GM12878 (cell line): ENCODE data around the gene C22orf31. TPM values are rescaled to one million over a fixed set of nuclear protein-coding genes. Genes with fewer than 3 reads are reported as not detected.

Source experiments
- ATAC-seq: fragments of 200-7000 bp; cut with Tn5 transposase; 3 replicates; pipeline ENCODE4 v1.9.1; 2020; ENCODE audit warnings: mild to moderate bottlenecking, moderate library complexity
- BruUV-seq: library from RNA; stranded (reverse); fragments of 400-500 nt; replicated peaks from 2 replicates; lab custom pipeline; 2021; lab: Mats Ljungman, UMichigan
- CTCF ChIA-PET: fragments of 300-600 bp; sonication (Branson Sonifier 250); formaldehyde crosslinking; extraction: SDS; loops from one replicate; lab custom pipeline; 2021; ENCODE audit warnings: inconsistent platforms; lab: Yijun Ruan, JAX
- POLR2A ChIA-PET: fragments of 350-600 bp; formaldehyde crosslinking; extraction: SDS; loops from one replicate; lab custom pipeline; 2021; ENCODE audit warnings: inconsistent platforms; lab: Charles Lee
- RAD21 ChIA-PET: fragments of 300-600 bp; sonication (Branson Sonifier 250); formaldehyde crosslinking; loops from one replicate; lab custom pipeline; 2023; ENCODE audit warnings: antibody characterized with exemption; ENCODE audit not compliant: unreplicated experiment; lab: Charles Lee
- SMC1A ChIA-PET: fragments of 300-600 bp; sonication (Branson Sonifier 250); formaldehyde crosslinking; loops from one replicate; lab custom pipeline; 2023; ENCODE audit not compliant: unreplicated experiment, uncharacterized antibody; lab: Charles Lee
- DNase-seq: peaks from one replicate; pipeline ENCODE4 v3.0.0-alpha.2; 2011; ENCODE audit warnings: low read depth, low spot score
- FAIRE-seq: peaks from 3 replicates; lab custom pipeline; 2011; peaks lifted over from hg19 to GRCh38; lab: Jason Lieb, UNC
- H2AFZ ChIP-seq: 2 replicates; pipeline ENCODE4 v1.6.0; 2011; ENCODE audit warnings: low read depth, low read length, control low read depth; ENCODE audit not compliant: control insufficient read depth
- H3K27ac ChIP-seq: 2 replicates; pipeline ENCODE4 v1.5.1; 2011; ENCODE audit warnings: control low read depth; ENCODE audit not compliant: control insufficient read depth, insufficient read depth
- H3K27me3 ChIP-seq, 2 experiments: replicated peaks in 1 of 2; 2 replicates each; pipeline versions ENCODE4 v1.6.0 to v1.6.1; 2011; ENCODE audit warnings: low read length in 1 of 2; ENCODE audit not compliant: control insufficient read depth in 2 of 2, insufficient read depth in 2 of 2
- H3K36me3 ChIP-seq, 2 experiments: 2 replicates each; pipeline ENCODE4 v1.5.1; 2011; ENCODE audit warnings: low read length in 1 of 2; ENCODE audit not compliant: control insufficient read depth in 2 of 2, insufficient read depth in 2 of 2
- H3K4me1 ChIP-seq: 2 replicates; pipeline ENCODE4 v1.6.1; 2011; ENCODE audit warnings: mild to moderate bottlenecking, low read length, moderate library complexity, mixed read lengths; ENCODE audit not compliant: control insufficient read depth, insufficient read depth
- H3K4me2 ChIP-seq: 2 replicates; pipeline ENCODE4 v1.6.0; 2011; ENCODE audit warnings: control low read depth; ENCODE audit not compliant: control insufficient read depth, insufficient read depth
- H3K4me3 ChIP-seq: fragments of 200-600 bp; sonication (generic); 2 replicates; pipeline ENCODE4 v1.5.1; 2016
- H3K79me2 ChIP-seq: 2 replicates; pipeline ENCODE4 v1.6.0; 2011; ENCODE audit warnings: low read length; ENCODE audit not compliant: control insufficient read depth, insufficient read depth
- H3K9ac ChIP-seq: 2 replicates; pipeline ENCODE4 v1.8.0; 2011; ENCODE audit warnings: low read length, control low read depth, mixed read lengths; ENCODE audit not compliant: control insufficient read depth, insufficient read depth
- H3K9me3 ChIP-seq: replicated peaks from 3 replicates; pipeline ENCODE4 v1.5.1; 2011; ENCODE audit warnings: mild to moderate bottlenecking, low read length; ENCODE audit not compliant: control insufficient read depth, insufficient read depth
- H4K20me1 ChIP-seq: 2 replicates; pipeline ENCODE4 v1.6.0; 2011; ENCODE audit not compliant: control insufficient read depth, insufficient read depth
- CEBPB ChIP-seq, 2 experiments: fragments of 150-350 bp in 1 of 2; IDR thresholded peaks; 2 replicates each; pipeline ENCODE4 v1.6.1; 2012 to 2014; ENCODE audit warnings: low read depth in 2 of 2, low read length in 2 of 2, borderline replicate concordance in 1 of 2, inconsistent platforms in 1 of 2
- ELK1 ChIP-seq: IDR thresholded peaks from 2 replicates; pipeline ENCODE4 v1.6.1; 2012; ENCODE audit warnings: low read depth, low read length, improper control_type of control experiment
- MXI1 ChIP-seq: fragments of 150-350 bp; IDR thresholded peaks from 2 replicates; pipeline ENCODE4 v1.6.1; 2011; ENCODE audit warnings: low read depth, mild to moderate bottlenecking, inconsistent platforms, low read length, improper control_type of control experiment
- PKNOX1 ChIP-seq: fragments of 450-650 bp; IDR thresholded peaks from 2 replicates; pipeline ENCODE4 v1.6.1; 2016; ENCODE audit warnings: mild to moderate bottlenecking
- SIN3A ChIP-seq: IDR thresholded peaks from 2 replicates; pipeline ENCODE4 v1.6.1; 2012; ENCODE audit warnings: low read depth, low read length, improper control_type of control experiment
- SIX5 ChIP-seq: IDR thresholded peaks from 2 replicates; pipeline ENCODE4 v1.6.1; 2011; ENCODE audit warnings: mild to moderate bottlenecking, low read depth, low read length, moderate library complexity; ENCODE audit not compliant: severe bottlenecking
- TCF7 ChIP-seq: IDR thresholded peaks from 2 replicates; pipeline ENCODE4 v1.6.1; 2014; ENCODE audit warnings: antibody characterized with exemption, borderline replicate concordance
- ZNF207 ChIP-seq: fragments of 450-650 bp; IDR thresholded peaks from 2 replicates; pipeline ENCODE4 v1.6.1; 2014; ENCODE audit warnings: antibody characterized with exemption, mild to moderate bottlenecking, borderline replicate concordance
- ZNF384 ChIP-seq: IDR thresholded peaks from 2 replicates; pipeline ENCODE4 v1.6.1; 2012; ENCODE audit warnings: low read depth, mild to moderate bottlenecking, low read length, improper control_type of control experiment, borderline replicate concordance
- WGBS: methylation state at CpG from one replicate; pipeline ENCODE4 v1.1.6; 2016; ENCODE audit warnings: low lambda C conversion rate; ENCODE audit not compliant: insufficient replicate concordance, insufficient coverage; ENCODE audit errors: missing lambda C conversion rate; 5-methylcytosine and 5-hydroxymethylcytosine counted together
- in situ Hi-C: fragments of 300-500 bp; cut with MboI; formaldehyde crosslinking; loops from 9 replicates; pipeline ENCODE4 v1.14.3; 2018; ENCODE audit warnings: mixed read lengths
- intact Hi-C: fragments of 100-400 bp; cut with micrococcal nuclease; formaldehyde crosslinking; loops from one replicate; pipeline ENCODE4 v1.14.2; 2022; ENCODE audit not compliant: unreplicated experiment
- polyA plus RNA-seq, 11 experiments: library from polyadenylated mRNA; depleted of rRNA in 4 of 11; unstranded in 6 of 11; stranded (reverse) in 5 of 11; fragments of >200 nt; fragmentation: Nextera tagmentation in 4 of 11; fragmentation: Illumina TruSeq in 1 of 11; extraction: Ambion mirVana in 4 of 11; extraction: Trizol in 1 of 11; gene quantifications; 1 replicate in 1 of 11; 2 replicates in 10 of 11; pipeline versions ENCODE4 v1.2.1 to v1.2.3, GENCODE V29; 2011 to 2016; ENCODE audit warnings: inconsistent platforms in 2 of 11, missing spikeins in 2 of 11, low read depth in 1 of 11
- total RNA-seq, 4 experiments: library from RNA; depleted of rRNA in 3 of 4; stranded (reverse); fragments of >200 nt in 3 of 4; fragmentation: Illumina TruSeq in 1 of 4; extraction: Trizol in 1 of 4; gene quantifications; 2 replicates each; pipeline versions ENCODE4 v1.2.1 to v1.2.3, GENCODE V29; 2013 to 2021
- TF ChIP-seq, protein P1 (sequence below): fragments of 150-350 bp; IDR thresholded peaks from 2 replicates; pipeline ENCODE4 v1.6.1; 2016; ENCODE audit warnings: low read depth, low read length
- TF ChIP-seq, protein P2 (sequence below): fragments of 450-650 bp; formaldehyde crosslinking; IDR thresholded peaks from 2 replicates; pipeline ENCODE4 v1.5.0; 2022; ENCODE audit warnings: mild to moderate bottlenecking, missing genetic modification characterization

C22orf31 gene
- total and polyA plus RNA-seq, 10 of the 15 experiments (the other 5 are each of a cell fraction or from before 2014, with no cell fraction given): not detected

DNA sequence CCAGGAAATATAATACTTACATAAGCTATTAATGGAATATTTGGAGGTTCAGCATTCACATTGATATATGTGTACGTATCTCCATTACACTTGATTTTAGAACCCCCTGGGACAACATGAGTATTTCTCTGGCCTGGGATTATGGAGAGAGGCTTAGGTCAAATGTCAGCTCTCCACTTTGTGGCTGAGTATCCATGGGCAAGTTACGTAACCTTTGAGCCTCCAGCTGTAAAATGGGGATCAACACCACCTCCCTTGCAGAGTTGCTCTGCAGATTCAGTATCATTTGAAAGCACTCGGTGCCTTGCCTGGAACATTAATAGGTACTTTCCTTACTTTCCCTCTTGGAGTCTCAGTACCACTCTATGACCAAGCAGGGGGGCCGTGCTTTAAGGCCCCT, 33.2 kb downstream of the C22orf31 start:
- ChIA-PET POLR2A (interaction anchor here (1.0 to 3.0 kb wide), 7 partner anchors 12 to 228 kb away, joined by 3 to 27 read pairs (median 3); partner anchors contain the start of gene XBP1), RAD21 (interaction anchor here (0.5 to 4.0 kb wide), 7 partner anchors 10 to 1783 kb away, joined by 3 to 34 read pairs (median 5); no protein-coding TSS in a partner anchor)
- H3K9me3 ChIP-seq: no peaks in the 10 kb centered on the region
- H3K4me2 ChIP-seq: no peak overlapping the region
- no peak overlapping the region for H3K9ac ChIP-seq
- H3K79me2 ChIP-seq: no peaks in the 10 kb centered on the region
- no peak overlapping the region for H2AFZ ChIP-seq
- TF ChIP-seq SIX5 (no peak), TCF7 (no peak), PKNOX1 (no peak), ELK1 (no peak), SIN3A (no peak), CEBPB (IDR thresholded peaks at IDR 0.05; ENCODE audit: borderline replicate concordance in 1 of 2, low read depth in 2 of 2, low read length in 2 of 2) (no peak), MXI1 (no peak), ZNF384 (no peak), ZNF207 (no peak)
- TF ChIP-seq, protein P1, sequence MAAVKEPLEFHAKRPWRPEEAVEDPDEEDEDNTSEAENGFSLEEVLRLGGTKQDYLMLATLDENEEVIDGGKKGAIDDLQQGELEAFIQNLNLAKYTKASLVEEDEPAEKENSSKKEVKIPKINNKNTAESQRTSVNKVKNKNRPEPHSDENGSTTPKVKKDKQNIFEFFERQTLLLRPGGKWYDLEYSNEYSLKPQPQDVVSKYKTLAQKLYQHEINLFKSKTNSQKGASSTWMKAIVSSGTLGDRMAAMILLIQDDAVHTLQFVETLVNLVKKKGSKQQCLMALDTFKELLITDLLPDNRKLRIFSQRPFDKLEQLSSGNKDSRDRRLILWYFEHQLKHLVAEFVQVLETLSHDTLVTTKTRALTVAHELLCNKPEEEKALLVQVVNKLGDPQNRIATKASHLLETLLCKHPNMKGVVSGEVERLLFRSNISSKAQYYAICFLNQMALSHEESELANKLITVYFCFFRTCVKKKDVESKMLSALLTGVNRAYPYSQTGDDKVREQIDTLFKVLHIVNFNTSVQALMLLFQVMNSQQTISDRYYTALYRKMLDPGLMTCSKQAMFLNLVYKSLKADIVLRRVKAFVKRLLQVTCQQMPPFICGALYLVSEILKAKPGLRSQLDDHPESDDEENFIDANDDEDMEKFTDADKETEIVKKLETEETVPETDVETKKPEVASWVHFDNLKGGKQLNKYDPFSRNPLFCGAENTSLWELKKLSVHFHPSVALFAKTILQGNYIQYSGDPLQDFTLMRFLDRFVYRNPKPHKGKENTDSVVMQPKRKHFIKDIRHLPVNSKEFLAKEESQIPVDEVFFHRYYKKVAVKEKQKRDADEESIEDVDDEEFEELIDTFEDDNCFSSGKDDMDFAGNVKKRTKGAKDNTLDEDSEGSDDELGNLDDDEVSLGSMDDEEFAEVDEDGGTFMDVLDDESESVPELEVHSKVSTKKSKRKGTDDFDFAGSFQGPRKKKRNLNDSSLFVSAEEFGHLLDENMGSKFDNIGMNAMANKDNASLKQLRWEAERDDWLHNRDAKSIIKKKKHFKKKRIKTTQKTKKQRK: no peak
- TF ChIP-seq, protein P2, sequence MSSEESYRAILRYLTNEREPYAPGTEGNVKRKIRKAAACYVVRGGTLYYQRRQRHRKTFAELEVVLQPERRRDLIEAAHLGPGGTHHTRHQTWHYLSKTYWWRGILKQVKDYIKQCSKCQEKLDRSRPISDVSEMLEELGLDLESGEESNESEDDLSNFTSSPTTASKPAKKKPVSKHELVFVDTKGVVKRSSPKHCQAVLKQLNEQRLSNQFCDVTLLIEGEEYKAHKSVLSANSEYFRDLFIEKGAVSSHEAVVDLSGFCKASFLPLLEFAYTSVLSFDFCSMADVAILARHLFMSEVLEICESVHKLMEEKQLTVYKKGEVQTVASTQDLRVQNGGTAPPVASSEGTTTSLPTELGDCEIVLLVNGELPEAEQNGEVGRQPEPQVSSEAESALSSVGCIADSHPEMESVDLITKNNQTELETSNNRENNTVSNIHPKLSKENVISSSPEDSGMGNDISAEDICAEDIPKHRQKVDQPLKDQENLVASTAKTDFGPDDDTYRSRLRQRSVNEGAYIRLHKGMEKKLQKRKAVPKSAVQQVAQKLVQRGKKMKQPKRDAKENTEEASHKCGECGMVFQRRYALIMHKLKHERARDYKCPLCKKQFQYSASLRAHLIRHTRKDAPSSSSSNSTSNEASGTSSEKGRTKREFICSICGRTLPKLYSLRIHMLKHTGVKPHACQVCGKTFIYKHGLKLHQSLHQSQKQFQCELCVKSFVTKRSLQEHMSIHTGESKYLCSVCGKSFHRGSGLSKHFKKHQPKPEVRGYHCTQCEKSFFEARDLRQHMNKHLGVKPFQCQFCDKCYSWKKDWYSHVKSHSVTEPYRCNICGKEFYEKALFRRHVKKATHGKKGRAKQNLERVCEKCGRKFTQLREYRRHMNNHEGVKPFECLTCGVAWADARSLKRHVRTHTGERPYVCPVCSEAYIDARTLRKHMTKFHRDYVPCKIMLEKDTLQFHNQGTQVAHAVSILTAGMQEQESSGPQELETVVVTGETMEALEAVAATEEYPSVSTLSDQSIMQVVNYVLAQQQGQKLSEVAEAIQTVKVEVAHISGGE (CRISPR knock-in tag): no peak
- TF ChIP-seq, all 136 proteins: peak for 0
- Histone ChIP-seq H4K20me1 (peaks cover 3% of the 10 kb centered on the region; the same call in 1 of the 2 replicates), H3K36me3 (no peaks in the 10 kb centered on the region; a peak in 1 of 4 replicates), H3K4me3 (no peak overlapping the region), H3K27ac (no peak overlapping the region), H3K4me1 (no peaks in the 10 kb centered on the region), H3K27me3 (0 out of 4 replicates have a peak, but pooled peaks cover 0 to 6% of the 10 kb centered on the region in 2 experiments)
- ATAC-seq: no peak
- CTCF ChIA-PET: interaction anchor here (1.2 to 7.4 kb wide), 11 partner anchors 11 to 172 kb away, joined by 3 to 63 read pairs (median 6); no protein-coding TSS in a partner anchor
- WGBS: 36% methylated on average over 4 of the region's 4 CpGs
- no peak for DNase-seq
- SMC1A ChIA-PET: interaction anchor here (0.7 to 4.7 kb wide), 16 partner anchors 10 to 175 kb away, joined by 3 to 32 read pairs (median 4); no protein-coding TSS in a partner anchor
- in situ Hi-C loops: loop anchor here (25.0 kb wide), 1 partner anchor 991 kb away; no protein-coding TSS in a partner anchor
- no peak for FAIRE-seq
- intact Hi-C loops: no loop called here
- BruUV-seq: no TSS peak
